Liver (tissue), 9 donors: ENCODE measurements around the gene VPS35L. TPM values are rescaled to one million over a fixed set of nuclear protein-coding genes. Genes with fewer than 3 reads are reported as not detected.

Experiments
- DNase-seq: peaks from one replicate; pipeline ENCODE4 v3.0.0-alpha.2; 2017; ENCODE audit warnings: low spot score
- H3K27ac ChIP-seq, 2 donors: one replicate each; pipeline ENCODE4 v1.7.0; 2013; ENCODE audit warnings: inconsistent platforms in 2 of 2, low read length in 2 of 2, control low read depth in 1 of 2, low read depth in 1 of 2, mild to moderate bottlenecking in 1 of 2
- H3K27me3 ChIP-seq, 4 donors: one replicate each; pipeline versions ENCODE4 v1.6.1 to v1.7.0; 2013; ENCODE audit warnings: low read length in 3 of 4, inconsistent platforms in 1 of 4, mild to moderate bottlenecking in 1 of 4, moderate library complexity in 1 of 4; ENCODE audit not compliant: control insufficient read depth in 4 of 4, insufficient read depth in 4 of 4
- H3K36me3 ChIP-seq, 4 donors: one replicate each; pipeline versions ENCODE4 v1.6.1 to v1.7.0; 2013; ENCODE audit warnings: low read length in 3 of 4, mild to moderate bottlenecking in 3 of 4, low read depth in 1 of 4, moderate library complexity in 1 of 4; ENCODE audit not compliant: control insufficient read depth in 4 of 4, insufficient read depth in 3 of 4
- H3K4me1 ChIP-seq, 4 donors: one replicate each; pipeline versions ENCODE4 v1.6.1 to v1.7.0; 2013; ENCODE audit warnings: low read length in 3 of 4, mild to moderate bottlenecking in 3 of 4, moderate library complexity in 1 of 4; ENCODE audit not compliant: control insufficient read depth in 4 of 4, insufficient read depth in 4 of 4
- H3K4me3 ChIP-seq, 3 donors: one replicate each; pipeline versions ENCODE4 v1.6.1 to v1.7.0; 2013; ENCODE audit warnings: low read length in 3 of 3, control low read depth in 1 of 3, low read depth in 1 of 3, mild to moderate bottlenecking in 1 of 3
- H3K9ac ChIP-seq, 2 donors: one replicate each; pipeline ENCODE4 v1.7.0; 2013; ENCODE audit warnings: low read length in 2 of 2, mild to moderate bottlenecking in 2 of 2, moderate library complexity in 2 of 2, control low read depth in 1 of 2, low read depth in 1 of 2
- H3K9me3 ChIP-seq, 4 donors: one replicate each; pipeline versions ENCODE4 v1.6.1 to v1.7.0; 2013; ENCODE audit warnings: low read length in 3 of 4; ENCODE audit not compliant: control insufficient read depth in 4 of 4
- ATF3 ChIP-seq: IDR thresholded peaks from 2 replicates; pipeline ENCODE4 v1.6.1; 2016; ENCODE audit warnings: antibody characterized with exemption
- CTCF ChIP-seq: fragments of 150-350 bp; IDR thresholded peaks from 2 replicates; pipeline ENCODE4 v1.5.1; 2017; ENCODE audit warnings: improper control_type of control experiment, low read depth, low read length; ENCODE audit not compliant: missing input control
- FOXA2 ChIP-seq: IDR thresholded peaks from 2 replicates; pipeline ENCODE4 v1.6.1; 2016; ENCODE audit warnings: antibody characterized with exemption
- GABPA ChIP-seq, 2 donors: IDR thresholded peaks in 1 of 2; conservative IDR thresholded peaks in 1 of 2; 2 replicates each; pipeline ENCODE4 v1.6.1; 2016; ENCODE audit warnings: antibody characterized with exemption in 2 of 2, mild to moderate bottlenecking in 1 of 2, moderate library complexity in 1 of 2
- HNF4A ChIP-seq, 2 donors: conservative IDR thresholded peaks; 2 replicates each; pipeline ENCODE4 v1.6.1; 2016; ENCODE audit warnings: antibody characterized with exemption in 2 of 2, mild to moderate bottlenecking in 2 of 2
- HNF4G ChIP-seq: IDR thresholded peaks from 2 replicates; pipeline ENCODE4 v1.6.1; 2016; ENCODE audit warnings: antibody characterized with exemption
- JUND ChIP-seq, 2 donors: IDR thresholded peaks; 2 replicates each; pipeline ENCODE4 v1.6.1; 2016; ENCODE audit warnings: antibody characterized with exemption in 2 of 2
- MAX ChIP-seq: IDR thresholded peaks from 2 replicates; pipeline ENCODE4 v1.6.1; 2016; ENCODE audit warnings: antibody characterized with exemption
- NR2F2 ChIP-seq: IDR thresholded peaks from 2 replicates; pipeline ENCODE4 v1.6.1; 2016; ENCODE audit warnings: antibody characterized with exemption
- RXRA ChIP-seq, 2 donors: IDR thresholded peaks; 2 replicates each; pipeline ENCODE4 v1.6.1; 2017 to 2018; ENCODE audit warnings: antibody characterized with exemption in 2 of 2, mild to moderate bottlenecking in 1 of 2
- SP1 ChIP-seq: IDR thresholded peaks from 2 replicates; pipeline ENCODE4 v1.6.1; 2018; ENCODE audit warnings: antibody characterized with exemption, mild to moderate bottlenecking
- TAF1 ChIP-seq: conservative IDR thresholded peaks from 2 replicates; pipeline ENCODE4 v1.6.1; 2016; ENCODE audit warnings: antibody characterized with exemption, mild to moderate bottlenecking
- YY1 ChIP-seq: IDR thresholded peaks from 2 replicates; pipeline ENCODE4 v1.6.1; 2016; ENCODE audit warnings: antibody characterized with exemption, mild to moderate bottlenecking
- WGBS: extraction: QIAGEN DNeasy Blood & Tissue Kit; methylation state at CpG from one replicate; pipeline ENCODE4 v1.1.7; 2013; 5-methylcytosine and 5-hydroxymethylcytosine counted together
- polyA plus RNA-seq, 2 donors: library from polyadenylated mRNA; stranded (reverse) in 1 of 2; unstranded in 1 of 2; fragments of 200-250 nt in 1 of 2; fragments of >200 nt in 1 of 2; fragmentation: Nextera tagmentation in 1 of 2; extraction: Ambion mirVana in 1 of 2; gene quantifications; one replicate each; pipeline versions ENCODE4 v1.2.1 to v1.2.3, GENCODE V29; 2013 to 2015
- total RNA-seq, 2 donors: library from RNA; depleted of rRNA; stranded (reverse); fragments of >200 nt; gene quantifications; one replicate each; pipeline ENCODE4 v1.2.3, GENCODE V29; 2014
- TF ChIP-seq, protein P1 (sequence below): IDR thresholded peaks from 2 replicates; pipeline ENCODE4 v1.6.1; 2016; ENCODE audit warnings: antibody characterized with exemption
- TF ChIP-seq, protein P2 (sequence below): IDR thresholded peaks from 2 replicates; pipeline ENCODE4 v1.6.1; 2016; ENCODE audit warnings: antibody characterized with exemption, mild to moderate bottlenecking
- donor health status: healthy.
- donor health status: healthy.
- donor health status: healthy.
- donor health status: healthy.
- donor health status: healthy.

The VPS35L gene
- total and polyA plus RNA-seq, 4 donors, result 10.5 to 18.2 (median 15.1) TPM

- Histone ChIP-seq H3K36me3 (peaks cover 0 to 12% (median 4%) of the 10 kb centered on the region in 4 donors), H3K27me3 (no peaks in the 10 kb centered on the region), H3K27ac (no peak overlapping the region), H3K4me3 (no peak overlapping the region), H3K9ac (no peak overlapping the region), H3K9me3 (no peaks in the 10 kb centered on the region), H3K4me1 (peaks cover 0 to 20% (median 13%) of the 10 kb centered on the region in 4 donors)
- no peak for TF ChIP-seq NR2F2
- no peak for TF ChIP-seq HNF4G
- TF ChIP-seq MAX, result no peak
- no peak for TF ChIP-seq CTCF
- no peak for TF ChIP-seq SP1
- no peak for TF ChIP-seq GABPA (IDR thresholded peaks at IDR 0.05 in 1 of 2, conservative IDR thresholded peaks at IDR 0.05 in 1 of 2)
- TF ChIP-seq TAF1, result no peak
- TF ChIP-seq FOXA2, result no peak
- TF ChIP-seq JUND (IDR thresholded peaks at IDR 0.05), result no peak
- TF ChIP-seq, protein P1, sequence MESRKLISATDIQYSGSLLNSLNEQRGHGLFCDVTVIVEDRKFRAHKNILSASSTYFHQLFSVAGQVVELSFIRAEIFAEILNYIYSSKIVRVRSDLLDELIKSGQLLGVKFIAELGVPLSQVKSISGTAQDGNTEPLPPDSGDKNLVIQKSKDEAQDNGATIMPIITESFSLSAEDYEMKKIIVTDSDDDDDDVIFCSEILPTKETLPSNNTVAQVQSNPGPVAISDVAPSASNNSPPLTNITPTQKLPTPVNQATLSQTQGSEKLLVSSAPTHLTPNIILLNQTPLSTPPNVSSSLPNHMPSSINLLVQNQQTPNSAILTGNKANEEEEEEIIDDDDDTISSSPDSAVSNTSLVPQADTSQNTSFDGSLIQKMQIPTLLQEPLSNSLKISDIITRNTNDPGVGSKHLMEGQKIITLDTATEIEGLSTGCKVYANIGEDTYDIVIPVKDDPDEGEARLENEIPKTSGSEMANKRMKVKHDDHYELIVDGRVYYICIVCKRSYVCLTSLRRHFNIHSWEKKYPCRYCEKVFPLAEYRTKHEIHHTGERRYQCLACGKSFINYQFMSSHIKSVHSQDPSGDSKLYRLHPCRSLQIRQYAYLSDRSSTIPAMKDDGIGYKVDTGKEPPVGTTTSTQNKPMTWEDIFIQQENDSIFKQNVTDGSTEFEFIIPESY, result no peak
- no peak for TF ChIP-seq HNF4A (conservative IDR thresholded peaks at IDR 0.05)
- no peak for TF ChIP-seq YY1
- TF ChIP-seq RXRA (IDR thresholded peaks at IDR 0.05), result no peak
- TF ChIP-seq, protein P2, sequence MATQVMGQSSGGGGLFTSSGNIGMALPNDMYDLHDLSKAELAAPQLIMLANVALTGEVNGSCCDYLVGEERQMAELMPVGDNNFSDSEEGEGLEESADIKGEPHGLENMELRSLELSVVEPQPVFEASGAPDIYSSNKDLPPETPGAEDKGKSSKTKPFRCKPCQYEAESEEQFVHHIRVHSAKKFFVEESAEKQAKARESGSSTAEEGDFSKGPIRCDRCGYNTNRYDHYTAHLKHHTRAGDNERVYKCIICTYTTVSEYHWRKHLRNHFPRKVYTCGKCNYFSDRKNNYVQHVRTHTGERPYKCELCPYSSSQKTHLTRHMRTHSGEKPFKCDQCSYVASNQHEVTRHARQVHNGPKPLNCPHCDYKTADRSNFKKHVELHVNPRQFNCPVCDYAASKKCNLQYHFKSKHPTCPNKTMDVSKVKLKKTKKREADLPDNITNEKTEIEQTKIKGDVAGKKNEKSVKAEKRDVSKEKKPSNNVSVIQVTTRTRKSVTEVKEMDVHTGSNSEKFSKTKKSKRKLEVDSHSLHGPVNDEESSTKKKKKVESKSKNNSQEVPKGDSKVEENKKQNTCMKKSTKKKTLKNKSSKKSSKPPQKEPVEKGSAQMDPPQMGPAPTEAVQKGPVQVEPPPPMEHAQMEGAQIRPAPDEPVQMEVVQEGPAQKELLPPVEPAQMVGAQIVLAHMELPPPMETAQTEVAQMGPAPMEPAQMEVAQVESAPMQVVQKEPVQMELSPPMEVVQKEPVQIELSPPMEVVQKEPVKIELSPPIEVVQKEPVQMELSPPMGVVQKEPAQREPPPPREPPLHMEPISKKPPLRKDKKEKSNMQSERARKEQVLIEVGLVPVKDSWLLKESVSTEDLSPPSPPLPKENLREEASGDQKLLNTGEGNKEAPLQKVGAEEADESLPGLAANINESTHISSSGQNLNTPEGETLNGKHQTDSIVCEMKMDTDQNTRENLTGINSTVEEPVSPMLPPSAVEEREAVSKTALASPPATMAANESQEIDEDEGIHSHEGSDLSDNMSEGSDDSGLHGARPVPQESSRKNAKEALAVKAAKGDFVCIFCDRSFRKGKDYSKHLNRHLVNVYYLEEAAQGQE, result no peak
- no peak for TF ChIP-seq ATF3
- DNase-seq, result no peak
- 87% methylated on average over 2 of the region's 2 CpGs for WGBS
These were observed 37.1 kb upstream of the VPS35L start for GRCh38 chr16:19518388-19518787.

DNA sequence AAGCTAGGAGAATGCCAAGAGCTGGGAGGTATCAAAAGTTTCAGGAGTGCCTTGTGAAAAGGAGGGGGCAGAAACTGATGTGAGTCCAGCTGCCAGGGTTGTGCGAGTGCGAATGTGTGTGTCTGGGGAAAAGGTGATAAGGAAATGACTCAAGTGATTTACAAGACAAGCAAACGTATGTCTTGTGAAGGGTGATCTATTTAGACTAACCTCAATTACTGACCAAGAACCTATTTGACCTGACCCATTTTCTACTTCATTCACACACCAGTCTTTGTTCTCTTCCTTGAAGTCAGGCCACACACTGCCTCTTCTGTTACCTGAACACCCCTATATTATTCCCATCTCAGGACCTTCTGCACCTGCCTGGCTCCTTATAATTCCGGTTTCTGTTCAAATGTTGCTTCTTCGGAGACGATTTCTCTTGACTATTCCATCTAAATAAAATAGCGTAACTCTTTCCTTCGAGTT is 34.6 kb upstream of the VPS35L start:
- Histone ChIP-seq H3K9ac (peak overlapping the region in 1 of 2 donors; percentile 84), H3K4me3 (peak overlapping the region; percentile 70 to 88 (median 83)), H3K4me1 (peaks cover 0 to 20% (median 17%) of the 10 kb centered on the region in 4 donors), H3K27ac (peak overlapping the region in 1 of 2 donors; percentile 85), H3K36me3 (peaks cover 0 to 6% (median 4%) of the 10 kb centered on the region in 4 donors), H3K9me3 (no peaks in the 10 kb centered on the region), H3K27me3 (no peaks in the 10 kb centered on the region)
- peak; percentile 55 for DNase-seq
- TF ChIP-seq TAF1 (no peak), SP1 (no peak)
- 30% methylated on average over 8 of the region's 8 CpGs for WGBS
